NOMO-1 treated with DMSO at 0.1 percent for 48 hours (cell line): ENCODE results near the gene RCHY1.
"Not testable (repeated sequence)": the region's sequence is repeated elsewhere in the genome, so short reads cannot be mapped to it uniquely, and the experiment has no call there.

Source experiments
- DNase-seq: peaks from one replicate; lab custom pipeline; 2025; ENCODE audit not compliant: unreplicated experiment; lab: John Stamatoyannopoulos, UW

RCHY1 gene

DNA sequence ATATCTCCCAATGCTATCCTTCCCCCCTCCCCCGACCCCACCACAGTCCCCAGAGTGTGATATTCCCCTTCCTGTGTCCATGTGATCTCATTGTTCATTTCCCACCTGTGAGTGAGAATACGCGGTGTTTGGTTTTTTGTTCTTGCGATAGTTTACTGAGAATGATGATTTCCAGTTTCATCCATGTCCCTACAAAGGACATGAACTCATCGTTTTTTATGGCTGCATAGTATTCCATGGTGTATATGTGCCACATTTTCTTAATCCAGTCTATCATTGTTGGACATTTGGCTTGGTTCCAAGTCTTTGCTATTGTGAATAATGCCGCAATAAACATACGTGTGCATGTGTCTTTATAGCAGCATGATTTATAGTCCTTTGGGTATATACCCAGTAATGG lies 5.2 kb upstream of the RCHY1 start:
- DNase-seq = not testable (repeated sequence)

DNA sequence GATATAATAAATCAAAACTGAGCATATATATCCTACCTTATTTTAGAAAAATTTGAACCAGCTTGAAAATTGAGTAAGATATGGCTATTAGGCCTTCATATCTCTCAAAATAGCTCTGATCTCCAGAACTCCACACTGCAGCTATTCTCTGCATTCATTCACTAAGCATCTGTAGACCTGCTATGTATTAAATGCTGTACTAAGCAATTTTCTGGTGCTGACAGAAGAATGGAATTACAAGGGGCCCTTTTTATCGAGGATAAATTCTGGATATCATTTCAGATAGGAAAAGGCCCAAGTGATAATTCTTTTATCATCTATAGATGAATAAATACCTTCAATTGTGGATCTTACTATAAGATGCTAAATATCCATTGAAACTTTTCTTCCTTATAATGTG lies 1.9 kb upstream of the RCHY1 start:
- no peak for DNase-seq

DNA sequence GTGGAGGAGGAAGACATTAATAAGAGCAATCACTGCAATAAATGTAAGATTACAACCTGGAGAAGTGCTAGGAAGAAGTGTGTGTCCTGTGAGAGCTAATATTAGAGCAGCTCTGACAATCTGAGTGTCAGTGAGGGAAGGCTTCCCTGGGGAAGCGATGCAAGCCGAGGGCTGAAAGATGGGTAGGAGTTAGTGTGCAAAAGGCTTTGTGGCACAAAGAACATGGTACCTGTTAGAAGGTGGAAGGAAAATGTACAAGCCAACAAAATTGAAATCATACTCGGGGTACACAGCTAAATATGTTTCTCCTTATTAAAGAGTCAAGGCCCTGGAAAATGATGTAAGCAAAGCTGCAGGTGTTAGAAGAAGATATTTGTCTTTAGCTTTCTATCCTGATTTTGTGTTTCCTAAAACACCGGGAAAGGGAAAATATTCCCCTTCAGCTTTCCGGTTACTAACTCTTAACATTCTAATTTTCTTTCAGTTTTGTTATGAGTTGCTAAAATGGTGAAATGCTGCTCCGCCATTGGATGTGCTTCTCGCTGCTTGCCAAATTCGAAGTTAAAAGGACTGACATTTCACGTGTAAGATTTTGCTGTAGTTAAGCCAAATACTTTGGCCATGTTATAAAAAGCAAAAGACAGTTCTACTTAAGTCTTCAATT lies 878 bp upstream of the RCHY1 start:
- peak; percentile 26 for DNase-seq

DNA sequence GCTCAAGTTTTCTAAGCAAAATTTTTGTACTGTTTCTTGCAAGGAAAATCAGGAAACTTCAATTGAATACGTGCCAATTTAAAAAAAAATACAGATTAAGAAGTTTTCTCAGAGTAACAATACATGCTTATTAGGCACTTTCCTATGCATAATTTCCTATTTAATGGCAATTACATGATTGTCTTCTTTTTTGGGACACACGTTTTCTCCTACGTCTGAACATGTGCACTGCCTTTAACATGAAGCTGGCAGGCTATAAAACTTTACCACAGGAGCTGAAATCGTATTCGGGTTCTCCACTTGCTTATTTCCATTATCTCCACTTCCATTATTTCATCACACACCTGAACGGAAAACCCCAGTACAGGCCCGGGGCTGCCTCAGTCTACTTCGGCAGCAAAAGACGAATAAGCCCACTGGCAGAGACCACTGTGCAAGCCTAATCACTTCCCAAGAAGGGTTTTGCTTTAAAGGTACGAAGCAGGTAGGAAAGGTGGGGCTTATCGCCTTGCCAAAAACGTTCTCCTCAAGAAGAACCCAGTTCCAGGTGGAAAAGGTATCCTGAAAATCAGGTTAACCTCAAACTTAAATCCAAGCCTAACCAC lies 575 bp downstream of the RCHY1 start:
- no peak for DNase-seq

DNA sequence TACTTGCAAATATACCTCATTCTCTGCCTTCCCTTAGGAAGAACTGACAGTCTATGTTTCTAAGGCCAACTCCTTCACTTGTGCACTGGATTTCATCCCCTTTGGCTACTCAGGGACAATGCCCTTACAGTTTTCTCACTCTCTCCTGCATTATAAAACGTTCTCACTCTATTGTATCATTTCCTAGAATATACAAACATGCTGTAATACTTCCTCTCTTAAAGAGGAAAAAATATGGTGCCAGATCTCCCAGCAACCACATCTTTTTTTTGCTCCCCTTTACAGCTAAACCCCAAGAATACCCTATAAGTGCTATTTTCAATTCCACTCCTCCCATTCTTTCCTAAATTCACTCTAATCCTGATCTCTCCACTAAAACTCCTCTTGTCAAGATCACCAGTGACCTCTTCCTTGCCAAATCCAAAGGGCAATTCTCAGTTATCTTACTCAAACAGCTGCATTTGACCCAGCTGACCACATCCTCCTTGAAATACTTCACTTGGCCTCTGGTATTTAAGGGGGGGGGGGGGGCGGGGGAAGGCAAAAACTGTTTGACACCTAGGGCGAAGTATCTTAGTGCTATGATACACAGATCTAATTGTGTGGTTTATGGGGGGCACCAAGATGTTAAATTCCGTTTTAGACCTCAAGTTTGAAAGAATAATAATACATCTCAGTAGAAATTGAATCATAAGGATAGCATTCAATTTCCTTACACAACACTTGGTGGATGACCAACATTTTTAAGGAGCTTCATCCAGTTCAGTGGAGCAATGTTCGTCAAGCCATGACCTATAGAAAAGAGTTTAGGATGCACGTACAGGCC lies 1.6 kb downstream of the RCHY1 start:
- peak; percentile 73 for DNase-seq

DNA sequence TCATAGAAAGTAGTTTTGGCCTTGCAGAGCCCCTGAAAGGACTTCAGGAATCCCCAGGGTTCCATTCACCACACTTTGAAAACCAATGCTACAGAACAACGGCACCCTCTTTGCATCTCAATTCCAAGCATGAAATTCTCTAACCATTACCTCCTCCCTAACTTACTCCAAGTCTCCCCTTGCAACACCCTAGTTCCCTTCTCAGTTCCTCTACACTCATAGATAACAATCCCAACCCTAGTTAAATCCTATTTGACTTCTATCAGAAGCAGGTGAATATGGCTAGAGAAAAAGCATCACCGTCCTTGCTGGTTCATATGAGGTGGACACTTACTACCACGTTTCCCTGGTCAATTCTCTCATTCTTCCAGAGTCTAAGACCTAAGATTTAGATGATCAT lies 2.4 kb downstream of the RCHY1 start:
- DNase-seq = no peak

DNA sequence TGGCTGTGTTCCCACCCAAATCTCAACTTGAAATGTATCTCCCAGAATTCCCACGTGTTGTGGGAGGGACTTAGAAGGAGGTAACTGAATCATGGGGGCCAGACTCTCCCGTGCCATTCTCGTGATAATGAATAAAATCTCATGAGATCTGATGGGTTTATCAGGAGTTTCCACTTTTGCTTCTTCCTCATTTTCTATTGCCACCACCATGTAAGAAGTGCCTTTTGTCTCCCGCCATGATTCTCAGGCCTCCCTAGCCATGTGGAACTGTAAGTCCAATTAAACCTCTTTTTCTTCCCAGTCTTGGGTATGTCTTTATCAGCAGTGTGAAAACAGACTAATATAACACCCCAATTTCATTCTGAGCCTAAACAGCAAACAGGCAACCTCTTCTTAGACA lies 4.6 kb downstream of the RCHY1 start:
- not testable (repeated sequence) for DNase-seq

DNA sequence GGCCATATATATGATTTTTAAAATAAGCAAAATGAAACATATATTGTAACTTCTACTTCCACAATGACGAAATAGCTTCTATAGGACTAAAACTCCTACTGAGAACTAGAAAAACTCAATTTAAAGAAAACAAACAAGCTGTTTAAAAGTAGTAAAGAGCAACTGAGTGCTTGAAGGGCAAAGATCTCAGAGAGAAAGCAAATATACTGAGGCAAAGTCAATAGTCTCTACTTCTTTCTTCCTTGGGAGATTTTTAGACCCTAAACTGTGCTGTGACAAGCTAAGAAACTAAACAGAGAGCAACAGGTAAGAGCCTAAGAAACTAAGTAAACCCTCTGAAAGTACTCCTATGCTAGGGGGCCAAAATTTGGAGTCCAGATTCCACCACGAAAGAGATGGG lies 8.6 kb downstream of the RCHY1 start:
- no peak for DNase-seq

DNA sequence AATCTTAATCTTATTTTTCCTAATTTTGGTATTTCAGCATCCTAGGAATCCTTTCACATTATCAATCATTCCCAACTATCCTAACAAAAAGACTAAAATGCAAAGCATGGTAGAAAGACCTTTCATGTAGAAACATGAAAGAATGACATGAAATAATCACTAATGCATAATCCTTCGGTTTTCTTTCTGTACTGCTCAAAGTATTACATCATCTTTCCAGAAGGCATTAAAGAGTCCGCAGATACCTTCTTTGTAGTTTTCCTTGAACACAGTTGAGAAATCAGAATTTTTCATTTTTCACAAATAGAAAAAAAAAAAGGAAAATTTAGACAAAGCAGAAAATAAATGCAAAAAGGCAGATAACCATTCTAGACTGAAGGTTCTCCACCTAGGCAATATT lies 11.5 kb downstream of the RCHY1 start:
- DNase-seq = no peak

DNA sequence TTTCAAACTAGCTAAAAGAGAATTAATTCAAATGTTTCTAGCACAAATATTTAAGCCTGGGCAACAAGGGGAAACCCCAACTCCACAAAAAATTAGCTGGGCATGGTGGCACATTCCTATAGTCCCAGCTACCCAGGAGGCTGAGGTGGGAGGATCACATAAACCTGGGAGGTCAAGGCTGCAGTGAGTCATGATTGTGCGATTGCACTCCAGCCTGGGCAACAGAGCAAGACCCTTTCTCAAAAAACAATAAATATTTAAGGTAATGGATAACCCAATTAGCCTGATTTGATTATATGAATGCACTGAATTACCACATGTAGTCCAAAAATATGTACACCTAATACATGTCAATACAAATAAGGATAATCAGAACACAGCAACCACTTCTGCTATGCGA lies 14.3 kb downstream of the RCHY1 start:
- no peak for DNase-seq

DNA sequence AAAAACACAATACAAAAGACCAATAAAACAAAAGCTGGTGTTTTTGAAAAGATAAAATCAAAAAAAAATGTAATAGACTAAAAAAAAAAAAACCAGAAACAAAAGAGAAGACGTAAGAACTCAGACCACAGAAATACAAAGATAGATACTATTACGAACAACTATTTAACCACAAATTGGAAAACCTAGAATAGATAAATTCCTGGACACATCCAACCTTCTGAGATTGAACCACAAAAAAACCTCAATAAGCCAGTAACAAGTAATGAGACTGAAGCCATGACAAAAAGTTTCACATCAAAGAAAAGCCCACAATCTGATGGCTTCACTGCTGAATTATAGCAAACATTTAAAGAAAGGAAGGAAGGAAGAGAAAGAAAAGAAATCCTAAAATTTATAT lies 16.2 kb downstream of the RCHY1 start:
- no peak for DNase-seq

DNA sequence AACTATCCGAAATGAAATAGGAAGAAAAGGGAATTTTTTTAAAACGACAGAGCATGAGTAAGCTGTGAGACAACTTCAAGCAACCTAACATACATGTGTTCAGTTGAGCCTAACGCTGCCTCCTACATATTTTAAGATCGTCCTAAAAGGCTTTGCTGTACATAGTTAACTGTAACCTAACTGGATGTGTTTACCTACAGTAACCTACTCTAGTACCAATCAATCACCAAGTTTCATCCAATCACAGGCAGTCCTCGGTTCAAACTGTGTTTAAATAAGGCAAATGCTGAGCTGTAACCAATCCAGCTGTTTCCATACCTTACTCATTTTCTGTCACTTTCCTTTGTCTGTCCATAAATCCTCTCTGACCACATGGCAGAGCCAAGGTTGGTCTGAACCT lies 17.1 kb downstream of the RCHY1 start:
- no peak for DNase-seq

DNA sequence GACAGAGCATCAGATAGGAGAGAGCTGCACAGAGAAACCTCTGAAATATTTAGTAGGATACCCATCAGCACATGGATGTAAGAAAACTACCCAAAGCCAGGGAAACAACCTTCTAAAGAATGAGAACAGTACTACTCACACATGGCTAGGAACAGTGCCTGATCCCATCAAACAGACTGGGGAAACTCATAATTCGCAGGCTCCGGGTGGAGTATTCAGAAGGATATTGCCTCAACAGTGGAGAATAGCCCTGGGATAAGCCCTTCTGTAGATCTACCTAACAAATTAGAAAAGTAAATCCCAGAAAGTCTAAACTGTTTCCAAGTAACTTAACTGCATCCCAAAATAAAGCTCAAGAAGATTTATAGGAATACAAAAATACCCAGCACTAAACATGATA lies 17.8 kb downstream of the RCHY1 start:
- DNase-seq = no peak

DNA sequence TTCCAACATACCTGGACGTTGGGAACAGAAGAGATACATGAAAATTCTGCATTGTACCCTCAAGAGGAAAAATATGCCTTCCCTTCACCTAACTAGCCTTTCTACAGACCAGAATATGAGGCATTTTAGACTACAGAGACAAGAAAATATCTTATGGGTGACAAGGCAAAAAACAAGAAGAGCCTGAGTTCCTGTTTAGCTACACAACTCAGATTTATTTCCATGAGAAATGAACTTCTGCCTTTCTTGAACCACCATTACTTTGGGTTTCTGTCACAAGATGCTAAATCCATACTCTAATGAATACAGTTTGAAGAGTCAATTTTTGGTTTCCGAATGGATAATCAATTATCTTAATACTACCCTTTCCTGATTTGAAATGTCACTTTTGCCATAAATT lies 18.7 kb downstream of the RCHY1 start:
- DNase-seq = peak; percentile 63

DNA sequence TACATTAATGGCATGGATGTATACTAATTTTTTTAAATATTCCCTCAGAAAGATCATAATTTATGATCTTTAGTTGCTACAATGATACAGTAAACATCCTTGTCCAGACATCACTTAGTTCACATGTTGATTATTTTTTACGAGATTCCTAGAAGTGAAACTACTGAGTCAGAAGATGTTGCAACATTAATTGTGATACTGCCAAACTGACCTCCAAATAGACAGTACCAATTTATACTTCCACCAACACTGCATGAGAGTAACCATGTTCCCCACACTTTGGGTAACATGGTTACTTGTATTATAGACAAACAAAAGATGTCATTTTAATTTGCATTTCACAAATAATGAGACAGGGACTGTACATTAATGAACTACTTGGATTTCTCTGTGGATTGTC lies 19.6 kb downstream of the RCHY1 start:
- peak; percentile 78 for DNase-seq

DNA sequence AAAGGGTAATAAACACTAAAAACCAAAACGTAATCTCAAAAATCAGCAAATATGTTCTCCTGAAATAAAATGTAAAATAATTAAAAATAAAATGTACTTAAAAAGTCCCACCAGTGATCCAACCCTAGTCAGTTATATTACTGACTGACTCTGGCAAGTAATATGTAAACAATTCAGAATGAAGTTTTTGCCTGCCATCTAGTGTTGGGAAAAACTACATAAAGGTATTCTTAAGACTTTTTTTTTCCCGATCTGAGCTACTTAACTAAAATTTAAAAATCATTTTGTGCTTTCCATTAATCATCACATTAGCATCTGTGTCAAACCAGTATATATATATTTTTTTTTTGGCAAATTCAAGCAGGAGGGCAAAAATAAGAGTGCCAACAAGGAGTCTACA lies 24.0 kb downstream of the RCHY1 start:
- no peak for DNase-seq

DNA sequence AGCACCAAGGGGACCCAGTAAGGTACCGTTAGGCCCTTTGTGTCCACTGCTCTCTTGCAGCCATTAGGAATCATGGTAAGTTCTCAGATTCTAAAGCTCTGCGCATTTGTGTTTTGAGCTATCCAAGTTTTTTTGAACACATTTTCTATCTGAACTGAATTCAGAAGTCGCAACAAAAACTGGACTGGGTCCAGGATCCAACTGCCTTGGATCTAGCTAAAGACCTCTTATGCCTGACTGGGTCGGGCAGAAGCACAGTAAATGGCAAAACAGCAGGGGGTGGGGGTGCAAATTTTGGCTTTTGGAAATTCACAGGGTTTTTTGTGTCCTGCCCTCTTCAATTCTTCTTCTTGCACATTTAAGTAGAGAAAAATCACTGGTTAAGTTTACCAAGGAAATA lies 30.0 kb downstream of the RCHY1 start:
- DNase-seq = no peak

DNA sequence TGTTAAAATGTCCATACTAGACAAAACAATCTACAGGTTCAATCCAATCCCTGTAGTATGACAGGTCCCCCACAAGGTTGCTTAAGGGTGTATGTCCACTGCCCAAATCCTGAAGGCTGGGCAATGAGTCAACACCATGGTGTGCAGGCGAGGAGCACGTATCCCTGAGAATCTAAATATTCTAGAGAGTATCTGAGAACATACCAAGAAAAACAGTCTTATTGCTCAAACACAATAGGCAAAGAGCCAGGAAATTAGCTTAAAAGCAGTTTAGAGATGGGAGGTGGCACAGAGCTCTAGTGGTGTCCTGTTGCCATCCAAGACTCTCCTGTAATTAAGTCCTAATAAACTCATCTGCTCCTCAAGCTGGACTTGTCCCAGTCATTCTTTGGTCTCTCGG lies 37.0 kb downstream of the RCHY1 start:
- DNase-seq = no peak

DNA sequence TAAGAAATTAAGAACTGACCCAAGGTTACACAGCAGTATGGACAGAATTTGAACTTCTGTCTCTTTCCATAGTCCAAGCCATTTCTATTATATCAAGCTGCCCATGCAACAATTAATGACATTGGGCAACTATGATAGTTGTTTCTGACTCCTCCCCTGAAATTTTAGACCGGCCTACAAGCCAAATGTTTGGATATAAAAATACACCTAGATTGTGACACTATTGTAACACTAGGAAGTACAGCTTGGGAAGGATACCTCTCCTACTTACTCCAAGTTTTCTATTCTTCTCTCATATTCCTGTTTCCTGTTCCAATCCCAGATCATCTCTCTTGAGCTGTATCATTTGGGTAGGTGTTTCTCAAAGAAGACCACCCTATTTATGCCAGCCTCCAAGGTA lies 43.5 kb downstream of the RCHY1 start:
- no peak for DNase-seq

DNA sequence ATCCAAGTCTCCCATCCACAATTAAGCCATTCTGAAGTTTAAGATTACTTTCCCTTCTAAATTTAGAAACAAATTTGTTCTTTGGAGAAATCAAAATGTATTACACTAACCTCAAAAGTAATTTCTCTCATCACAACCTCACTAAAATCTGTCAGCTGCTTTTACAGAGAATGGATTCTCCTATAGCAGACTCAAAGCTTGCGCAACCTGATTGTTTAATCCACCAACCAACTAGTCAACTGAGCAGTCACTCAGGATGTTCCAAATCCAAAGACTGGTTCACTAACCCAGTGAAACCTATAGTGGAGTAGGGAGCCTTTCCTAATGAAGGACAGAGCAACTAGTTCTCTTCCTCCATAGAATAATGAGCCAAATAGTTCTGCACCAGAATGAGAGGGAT lies 44.3 kb downstream of the RCHY1 start:
- DNase-seq = no peak

DNA sequence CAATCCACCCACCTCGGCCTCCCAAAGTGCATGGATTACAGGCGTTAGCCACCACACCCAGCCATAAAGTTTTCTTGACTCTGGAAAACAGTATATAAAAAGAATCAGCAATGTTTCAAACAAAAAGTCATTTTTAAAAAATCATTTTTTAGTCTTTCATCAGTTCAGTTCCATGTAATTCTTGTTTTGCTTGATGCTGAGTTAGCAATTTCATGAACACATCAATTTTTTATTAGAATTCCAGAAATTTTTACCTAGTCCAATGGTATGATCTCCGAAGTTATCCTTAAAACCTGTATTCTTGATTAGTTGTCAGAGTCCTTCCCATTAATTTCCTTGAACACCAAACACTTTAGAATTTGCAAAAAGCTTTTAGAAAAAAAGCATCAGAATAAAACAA lies 56.8 kb downstream of the RCHY1 start:
- no peak for DNase-seq

DNA sequence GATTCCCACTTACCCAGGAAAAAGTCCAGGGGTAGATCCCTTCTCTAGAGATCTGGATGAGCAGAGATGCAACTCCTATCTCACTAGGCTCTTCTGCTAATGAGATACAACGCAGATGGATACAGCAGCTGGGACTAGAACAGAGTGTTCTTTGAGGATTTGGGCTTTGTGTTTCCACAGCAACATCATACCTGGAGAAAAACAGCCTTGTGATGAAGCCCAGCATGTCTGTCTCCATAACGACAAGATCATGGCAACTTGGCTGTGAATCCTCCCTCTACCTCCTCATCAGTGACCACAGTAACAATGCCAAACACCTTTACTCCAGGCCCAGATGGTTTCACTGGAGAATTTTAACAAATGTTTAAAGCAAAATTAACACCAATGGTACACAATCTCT lies 80.1 kb downstream of the RCHY1 start:
- DNase-seq = no peak
